ENCODE results near the gene NUDT17. TPM values are rescaled to one million over a fixed set of nuclear protein-coding genes. Genes with fewer than 3 reads are reported as not detected.
A peak's percentile ranks its signal among the peaks of the same experiment; 100 is the strongest.

NUDT17 gene
- total RNA-seq, 1 donor from 2014 or later = 3.8 TPM

- peaks cover 42% of the 10 kb centered on the region for H3K4me1 Mint-ChIP-seq (ENCODE audit: unreplicated experiment)
- H3K36me3 Mint-ChIP-seq (ENCODE audit: low read depth, unreplicated experiment) = peaks cover 14% of the 10 kb centered on the region
- H3K9me3 Mint-ChIP-seq (ENCODE audit: unreplicated experiment) = no peaks in the 10 kb centered on the region
- no peak for DNase-seq (ENCODE audit: low spot score)
- peaks cover 4% of the 10 kb centered on the region for H3K27me3 Mint-ChIP-seq (ENCODE audit: unreplicated experiment)
- H3K27ac Mint-ChIP-seq (ENCODE audit: unreplicated experiment) = peak overlapping the region; percentile 18
- TF ChIP-seq, protein P1, sequence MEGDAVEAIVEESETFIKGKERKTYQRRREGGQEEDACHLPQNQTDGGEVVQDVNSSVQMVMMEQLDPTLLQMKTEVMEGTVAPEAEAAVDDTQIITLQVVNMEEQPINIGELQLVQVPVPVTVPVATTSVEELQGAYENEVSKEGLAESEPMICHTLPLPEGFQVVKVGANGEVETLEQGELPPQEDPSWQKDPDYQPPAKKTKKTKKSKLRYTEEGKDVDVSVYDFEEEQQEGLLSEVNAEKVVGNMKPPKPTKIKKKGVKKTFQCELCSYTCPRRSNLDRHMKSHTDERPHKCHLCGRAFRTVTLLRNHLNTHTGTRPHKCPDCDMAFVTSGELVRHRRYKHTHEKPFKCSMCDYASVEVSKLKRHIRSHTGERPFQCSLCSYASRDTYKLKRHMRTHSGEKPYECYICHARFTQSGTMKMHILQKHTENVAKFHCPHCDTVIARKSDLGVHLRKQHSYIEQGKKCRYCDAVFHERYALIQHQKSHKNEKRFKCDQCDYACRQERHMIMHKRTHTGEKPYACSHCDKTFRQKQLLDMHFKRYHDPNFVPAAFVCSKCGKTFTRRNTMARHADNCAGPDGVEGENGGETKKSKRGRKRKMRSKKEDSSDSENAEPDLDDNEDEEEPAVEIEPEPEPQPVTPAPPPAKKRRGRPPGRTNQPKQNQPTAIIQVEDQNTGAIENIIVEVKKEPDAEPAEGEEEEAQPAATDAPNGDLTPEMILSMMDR (IDR thresholded peaks at IDR 0.05; ENCODE audit: unreplicated experiment) = no peak
- peak overlapping the region; percentile 37 for H3K4me3 Mint-ChIP-seq (ENCODE audit: unreplicated experiment)
These were observed 48.1 kb downstream of the NUDT17 start for GRCh38 chr1:145893306-145894055.

GRCh38 chr1:145895471-145895870 is 50.0 kb downstream of the NUDT17 start:
- peaks cover 4% of the 10 kb centered on the region for H3K27me3 Mint-ChIP-seq (ENCODE audit: unreplicated experiment)
- H3K27ac Mint-ChIP-seq (ENCODE audit: unreplicated experiment) = no peak overlapping the region
- H3K4me3 Mint-ChIP-seq (ENCODE audit: unreplicated experiment) = no peak overlapping the region
- TF ChIP-seq, protein P1 (IDR thresholded peaks at IDR 0.05; ENCODE audit: unreplicated experiment) = no peak
- peaks cover 14% of the 10 kb centered on the region for H3K36me3 Mint-ChIP-seq (ENCODE audit: low read depth, unreplicated experiment)
- no peaks in the 10 kb centered on the region for H3K9me3 Mint-ChIP-seq (ENCODE audit: unreplicated experiment)
- H3K4me1 Mint-ChIP-seq (ENCODE audit: unreplicated experiment) = peaks cover 38% of the 10 kb centered on the region
- no peak for DNase-seq (ENCODE audit: low spot score)

GRCh38 chr1:145897969-145898368 is 52.5 kb downstream of the NUDT17 start:
- Mint-ChIP-seq H3K27me3 (ENCODE audit: unreplicated experiment) (peaks cover 4% of the 10 kb centered on the region), H3K27ac (ENCODE audit: unreplicated experiment) (no peak overlapping the region), H3K4me3 (ENCODE audit: unreplicated experiment) (no peak overlapping the region), H3K9me3 (ENCODE audit: unreplicated experiment) (no peaks in the 10 kb centered on the region), H3K4me1 (ENCODE audit: unreplicated experiment) (peaks cover 20% of the 10 kb centered on the region), H3K36me3 (ENCODE audit: low read depth, unreplicated experiment) (peaks cover 23% of the 10 kb centered on the region)
- DNase-seq (ENCODE audit: low spot score) = no peak
- TF ChIP-seq, protein P1 (IDR thresholded peaks at IDR 0.05; ENCODE audit: unreplicated experiment) = no peak

Small RNAs within 50 kb of the gene (microRNA-seq; reads per million reads assigned to microRNA genes)
- gene MIR6736 (ENCODE audit: unreplicated experiment) = 0.77 reads per million, percentile 4 among the genes with 10 or more reads in this experiment

Other genes starting within 250 kb of the NUDT17 start
- 24.6 TPM for gene GPR89A, start 237.6 kb upstream of the NUDT17 start, total RNA-seq (ENCODE audit: unreplicated experiment)
- 0.41 TPM for gene PDZK1, start 138.3 kb upstream of the NUDT17 start, total RNA-seq (ENCODE audit: unreplicated experiment)
- gene CD160, start 126.1 kb upstream of the NUDT17 start, total RNA-seq (ENCODE audit: unreplicated experiment) = not detected
- gene RNF115, start 21.5 kb upstream of the NUDT17 start, total RNA-seq (ENCODE audit: unreplicated experiment) = 13.1 TPM
- 28.4 TPM for gene POLR3C, start 21.4 kb upstream of the NUDT17 start, total RNA-seq (ENCODE audit: unreplicated experiment)
- gene PIAS3, start 13.5 kb downstream of the NUDT17 start, total RNA-seq (ENCODE audit: unreplicated experiment) = 38.8 TPM
- not detected for gene ANKRD35, start 40.2 kb downstream of the NUDT17 start, total RNA-seq (ENCODE audit: unreplicated experiment)
- gene ITGA10, start 64.4 kb downstream of the NUDT17 start, total RNA-seq (ENCODE audit: unreplicated experiment) = 6.1 TPM
- 34.0 TPM for gene PEX11B, start 73.1 kb downstream of the NUDT17 start, total RNA-seq (ENCODE audit: unreplicated experiment)
- gene RBM8A, start 81.9 kb downstream of the NUDT17 start, total RNA-seq (ENCODE audit: unreplicated experiment) = 213 TPM
- gene LIX1L, start 112.4 kb downstream of the NUDT17 start, total RNA-seq (ENCODE audit: unreplicated experiment) = 83.3 TPM
- gene ANKRD34A, start 118.9 kb downstream of the NUDT17 start, total RNA-seq (ENCODE audit: unreplicated experiment) = 0.56 TPM
- 12.4 TPM for gene POLR3GL, start 119.1 kb downstream of the NUDT17 start, total RNA-seq (ENCODE audit: unreplicated experiment)
- 107 TPM for gene TXNIP, start 150.9 kb downstream of the NUDT17 start, total RNA-seq (ENCODE audit: unreplicated experiment)
- gene HJV, start 176.1 kb downstream of the NUDT17 start, total RNA-seq (ENCODE audit: unreplicated experiment) = not detected